Measurements from ENCODE around the gene TTLL12.

The TTLL12 gene

DNA sequence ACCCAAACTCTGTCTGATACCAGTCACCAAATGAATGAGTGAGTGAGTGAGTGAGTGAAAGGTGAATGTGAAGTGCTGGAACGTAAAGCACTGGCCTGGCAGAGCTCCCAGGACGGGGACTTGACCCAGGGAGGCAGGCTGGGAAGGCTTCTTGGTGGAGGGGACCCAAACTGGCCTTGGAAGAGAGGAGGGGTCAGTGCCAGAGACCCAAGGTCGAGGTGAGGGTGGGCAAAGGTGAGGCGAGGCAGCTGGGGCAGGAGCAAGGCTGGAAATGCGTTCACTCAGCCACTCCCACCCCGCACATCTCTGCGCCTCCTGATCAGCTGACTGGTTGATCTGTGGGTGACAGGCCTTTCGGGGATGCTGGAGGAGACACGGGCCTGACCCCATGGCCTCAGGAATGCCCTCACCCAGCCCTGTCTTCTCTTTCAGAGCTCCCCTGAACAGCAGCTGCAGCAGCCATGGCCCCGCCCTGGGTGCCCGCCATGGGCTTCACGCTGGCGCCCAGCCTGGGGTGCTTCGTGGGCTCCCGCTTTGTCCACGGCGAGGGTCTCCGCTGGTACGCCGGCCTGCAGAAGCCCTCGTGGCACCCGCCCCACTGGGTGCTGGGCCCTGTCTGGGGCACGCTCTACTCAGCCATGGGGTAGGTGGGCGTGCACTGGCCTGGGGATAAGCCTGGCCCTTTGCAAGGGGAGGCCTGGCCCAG is 28.0 kb downstream of the TTLL12 start:
- H3K9me2 ChIP-seq (replicated peaks; ENCODE audit: insufficient read depth, low read length): no peaks in the 10 kb centered on the region
- H3F3A ChIP-seq (ENCODE audit: insufficient read depth): no peaks in the 10 kb centered on the region
- H3K36me3 ChIP-seq (ENCODE audit: low read length): no peaks in the 10 kb centered on the region
- no peak overlapping the region for H3K27ac ChIP-seq (ENCODE audit: low read depth, low read length)
- no peaks in the 10 kb centered on the region for H3K79me2 ChIP-seq (ENCODE audit: insufficient read depth, low read length)
- no peak overlapping the region for H2AFZ ChIP-seq (ENCODE audit: low read depth, low read length, severe bottlenecking)
- no peaks in the 10 kb centered on the region for H3K9me3 ChIP-seq (ENCODE audit: insufficient read depth, low read length)
- H3K27me3 ChIP-seq (ENCODE audit: low read length): no peaks in the 10 kb centered on the region
- H3K4me3 ChIP-seq (ENCODE audit: insufficient read depth, low read length, poor library complexity, severe bottlenecking): no peak overlapping the region
- TF ChIP-seq, protein P1, sequence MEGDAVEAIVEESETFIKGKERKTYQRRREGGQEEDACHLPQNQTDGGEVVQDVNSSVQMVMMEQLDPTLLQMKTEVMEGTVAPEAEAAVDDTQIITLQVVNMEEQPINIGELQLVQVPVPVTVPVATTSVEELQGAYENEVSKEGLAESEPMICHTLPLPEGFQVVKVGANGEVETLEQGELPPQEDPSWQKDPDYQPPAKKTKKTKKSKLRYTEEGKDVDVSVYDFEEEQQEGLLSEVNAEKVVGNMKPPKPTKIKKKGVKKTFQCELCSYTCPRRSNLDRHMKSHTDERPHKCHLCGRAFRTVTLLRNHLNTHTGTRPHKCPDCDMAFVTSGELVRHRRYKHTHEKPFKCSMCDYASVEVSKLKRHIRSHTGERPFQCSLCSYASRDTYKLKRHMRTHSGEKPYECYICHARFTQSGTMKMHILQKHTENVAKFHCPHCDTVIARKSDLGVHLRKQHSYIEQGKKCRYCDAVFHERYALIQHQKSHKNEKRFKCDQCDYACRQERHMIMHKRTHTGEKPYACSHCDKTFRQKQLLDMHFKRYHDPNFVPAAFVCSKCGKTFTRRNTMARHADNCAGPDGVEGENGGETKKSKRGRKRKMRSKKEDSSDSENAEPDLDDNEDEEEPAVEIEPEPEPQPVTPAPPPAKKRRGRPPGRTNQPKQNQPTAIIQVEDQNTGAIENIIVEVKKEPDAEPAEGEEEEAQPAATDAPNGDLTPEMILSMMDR (IDR thresholded peaks at IDR 0.05; ENCODE audit: insufficient read depth, low read length, poor library complexity, severe bottlenecking): no peak
- no peak for TF ChIP-seq EZH2phosphoT487 (conservative IDR thresholded peaks at IDR 0.05; ENCODE audit: low read length)
- H3K9ac ChIP-seq (ENCODE audit: low read length): no peak overlapping the region
- H3K4me2 ChIP-seq (ENCODE audit: low read depth, low read length, poor library complexity, severe bottlenecking): no peak overlapping the region
- no peaks in the 10 kb centered on the region for H4K20me1 ChIP-seq (ENCODE audit: low read depth, low read length)

DNA sequence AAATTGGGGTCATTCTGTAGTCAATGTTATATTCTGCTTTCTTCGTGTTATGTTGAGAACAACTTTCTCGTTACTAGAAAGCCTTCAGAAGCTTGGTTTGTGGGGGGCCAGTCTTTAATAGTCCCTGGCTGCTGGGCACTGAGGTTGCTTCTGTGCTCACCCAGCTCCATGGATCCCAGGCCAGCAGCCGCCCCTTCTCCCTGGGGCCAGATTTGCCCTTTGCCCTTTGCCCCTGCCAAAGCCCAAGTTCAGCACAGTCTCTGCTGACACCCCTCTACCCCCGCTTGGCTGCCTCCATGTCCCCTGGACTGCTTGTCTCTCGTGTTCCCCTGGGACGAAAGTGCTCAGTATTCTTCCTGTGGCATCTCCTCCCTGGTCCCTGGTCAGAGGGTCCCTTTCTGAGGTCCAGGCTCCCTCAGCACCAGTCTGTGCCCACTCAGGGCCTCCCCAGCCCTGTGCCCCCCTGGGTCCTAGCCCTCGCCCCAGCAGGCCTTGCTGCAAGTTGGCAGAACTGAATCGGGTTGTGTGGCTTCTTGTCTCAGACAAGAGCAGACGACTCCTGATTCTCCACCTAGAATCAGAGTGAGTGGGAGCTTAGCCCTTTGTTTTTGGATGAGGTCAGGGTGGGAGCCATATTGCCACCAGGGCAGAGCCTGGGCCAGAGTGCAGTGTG is 28.9 kb downstream of the TTLL12 start:
- H3K27ac ChIP-seq (ENCODE audit: low read depth, low read length): no peak overlapping the region
- no peak overlapping the region for H3K4me2 ChIP-seq (ENCODE audit: low read depth, low read length, poor library complexity, severe bottlenecking)
- H3K27me3 ChIP-seq (ENCODE audit: low read length): no peaks in the 10 kb centered on the region
- H3F3A ChIP-seq (ENCODE audit: insufficient read depth): no peaks in the 10 kb centered on the region
- H3K4me3 ChIP-seq (ENCODE audit: insufficient read depth, low read length, poor library complexity, severe bottlenecking): no peak overlapping the region
- no peaks in the 10 kb centered on the region for H4K20me1 ChIP-seq (ENCODE audit: low read depth, low read length)
- no peak for TF ChIP-seq EZH2phosphoT487 (conservative IDR thresholded peaks at IDR 0.05; ENCODE audit: low read length)
- TF ChIP-seq, protein P1 (IDR thresholded peaks at IDR 0.05; ENCODE audit: insufficient read depth, low read length, poor library complexity, severe bottlenecking): no peak
- no peaks in the 10 kb centered on the region for H3K9me3 ChIP-seq (ENCODE audit: insufficient read depth, low read length)
- H2AFZ ChIP-seq (ENCODE audit: low read depth, low read length, severe bottlenecking): no peak overlapping the region
- no peaks in the 10 kb centered on the region for H3K79me2 ChIP-seq (ENCODE audit: insufficient read depth, low read length)
- H3K36me3 ChIP-seq (ENCODE audit: low read length): no peaks in the 10 kb centered on the region
- H3K9ac ChIP-seq (ENCODE audit: low read length): no peak overlapping the region
- no peaks in the 10 kb centered on the region for H3K9me2 ChIP-seq (replicated peaks; ENCODE audit: insufficient read depth, low read length)

DNA sequence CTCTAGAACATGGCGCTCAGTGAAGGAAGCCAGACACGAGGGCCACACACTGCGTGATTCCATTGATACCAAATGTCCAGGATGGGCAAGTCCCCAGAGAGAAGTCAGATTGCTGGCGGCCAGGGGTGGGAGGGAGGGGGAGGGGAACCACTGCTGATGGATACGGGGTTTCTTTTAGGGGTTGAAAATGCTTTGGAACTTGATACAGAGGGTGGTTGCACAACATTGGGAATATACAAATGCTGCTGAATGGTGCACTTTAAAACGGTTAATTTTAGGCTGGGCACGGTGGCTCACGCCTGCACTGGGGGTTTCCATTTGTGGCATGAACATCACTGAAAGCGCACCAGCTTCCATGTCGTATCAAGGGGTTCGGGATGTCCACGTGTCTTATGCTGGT is 30.5 kb downstream of the TTLL12 start:
- Histone ChIP-seq H3K27ac (ENCODE audit: low read depth, low read length) (no peak overlapping the region), H3K27me3 (ENCODE audit: low read length) (0 out of 2 replicates have a peak, but pooled peaks cover 3% of the 10 kb centered on the region), H3K4me3 (ENCODE audit: insufficient read depth, low read length, poor library complexity, severe bottlenecking) (no peak overlapping the region), H3K79me2 (ENCODE audit: insufficient read depth, low read length) (no peaks in the 10 kb centered on the region), H3K9me3 (ENCODE audit: insufficient read depth, low read length) (no peaks in the 10 kb centered on the region), H2AFZ (ENCODE audit: low read depth, low read length, severe bottlenecking) (no peak overlapping the region), H3F3A (ENCODE audit: insufficient read depth) (no peaks in the 10 kb centered on the region), H4K20me1 (ENCODE audit: low read depth, low read length) (no peaks in the 10 kb centered on the region), H3K9me2 (replicated peaks; ENCODE audit: insufficient read depth, low read length) (no peaks in the 10 kb centered on the region), H3K4me2 (ENCODE audit: low read depth, low read length, poor library complexity, severe bottlenecking) (no peak overlapping the region), H3K9ac (ENCODE audit: low read length) (no peak overlapping the region), H3K36me3 (ENCODE audit: low read length) (no peaks in the 10 kb centered on the region)
- TF ChIP-seq, protein P1 (IDR thresholded peaks at IDR 0.05; ENCODE audit: insufficient read depth, low read length, poor library complexity, severe bottlenecking): no peak
- no peak for TF ChIP-seq EZH2phosphoT487 (conservative IDR thresholded peaks at IDR 0.05; ENCODE audit: low read length)

Measured in SU-DHL-6 (cell line).